DMS53 (cell line): Measurements from ENCODE around the gene PSRC1.
A peak's percentile ranks its signal among the peaks of the same experiment; 100 is the strongest.

Source experiments
- DNase-seq: peaks from one replicate; lab custom pipeline; 2025; lab: John Stamatoyannopoulos, UW

Gene PSRC1

DNA sequence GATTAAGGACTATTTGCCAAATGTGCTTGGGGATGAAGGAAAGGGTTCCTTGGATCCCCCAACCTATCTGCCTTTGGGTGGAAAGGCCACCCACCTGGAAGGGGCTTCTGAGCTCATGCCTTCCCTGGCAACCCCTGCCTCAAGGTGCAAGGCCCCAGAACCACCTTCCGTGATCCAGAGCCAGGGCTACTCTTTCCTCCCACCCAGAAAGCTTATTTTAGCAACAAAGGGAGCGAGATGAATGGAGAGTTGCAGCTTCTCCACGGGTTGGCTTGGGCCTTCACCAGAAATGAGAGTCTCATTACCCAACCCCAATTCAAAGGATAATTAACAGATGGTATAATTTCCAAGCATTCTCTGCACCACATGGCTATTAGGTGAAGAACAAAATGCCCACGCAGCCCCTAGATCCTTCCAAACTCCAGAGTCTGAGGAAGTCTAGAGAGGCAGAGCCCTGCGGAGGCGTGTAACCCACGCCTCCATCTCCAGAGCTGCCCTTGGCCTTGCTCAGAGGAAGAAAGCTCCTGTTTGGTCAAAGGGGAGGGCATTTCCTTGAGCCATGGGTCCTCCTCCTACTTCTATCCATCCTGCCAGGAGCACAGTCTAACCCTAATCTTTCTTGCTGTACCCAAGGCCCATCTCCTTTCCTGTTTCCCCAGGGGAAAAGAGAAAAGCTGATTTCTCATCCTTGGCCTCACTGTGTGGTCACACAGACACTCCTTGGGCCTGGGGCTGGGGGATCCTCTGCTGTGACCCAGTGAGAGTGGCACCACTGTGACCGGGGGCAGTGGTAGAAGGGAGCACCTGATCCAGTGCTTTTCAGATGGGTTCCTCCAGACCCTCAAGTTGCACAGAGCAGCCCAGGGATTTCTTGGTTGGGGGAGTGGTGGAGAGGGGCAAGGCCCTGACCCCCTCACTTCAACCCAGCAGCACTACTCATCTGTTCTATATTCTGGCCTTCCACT is 35.3 kb downstream of the PSRC1 start:
- DNase-seq = no peak

GRCh38 chr1:109246141-109246551 is 36.8 kb downstream of the PSRC1 start:
- no peak for DNase-seq

- DNase-seq = no peak
Measured at GRCh38 chr1:109243860-109244552, 38.9 kb downstream of the PSRC1 start.

DNA sequence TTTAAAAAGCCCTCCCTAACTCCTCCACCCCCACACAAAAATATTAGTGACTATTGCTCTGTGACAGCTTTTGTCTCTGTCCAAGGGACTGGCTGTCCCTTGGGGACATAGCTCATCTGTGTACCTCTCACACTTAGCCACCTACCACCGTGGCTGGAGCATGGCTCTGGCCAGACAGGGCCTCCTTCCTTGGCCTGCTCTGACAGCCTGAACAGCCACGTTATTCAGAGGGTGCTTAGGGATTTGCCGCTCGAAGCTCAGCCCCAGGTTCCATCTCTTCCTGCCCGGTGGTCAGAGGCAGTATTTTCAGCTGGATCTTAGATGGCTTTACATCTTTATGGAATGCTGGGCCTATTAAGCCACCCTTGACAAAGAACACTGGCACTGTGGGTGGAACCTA is 39.7 kb downstream of the PSRC1 start:
- DNase-seq = no peak

DNA sequence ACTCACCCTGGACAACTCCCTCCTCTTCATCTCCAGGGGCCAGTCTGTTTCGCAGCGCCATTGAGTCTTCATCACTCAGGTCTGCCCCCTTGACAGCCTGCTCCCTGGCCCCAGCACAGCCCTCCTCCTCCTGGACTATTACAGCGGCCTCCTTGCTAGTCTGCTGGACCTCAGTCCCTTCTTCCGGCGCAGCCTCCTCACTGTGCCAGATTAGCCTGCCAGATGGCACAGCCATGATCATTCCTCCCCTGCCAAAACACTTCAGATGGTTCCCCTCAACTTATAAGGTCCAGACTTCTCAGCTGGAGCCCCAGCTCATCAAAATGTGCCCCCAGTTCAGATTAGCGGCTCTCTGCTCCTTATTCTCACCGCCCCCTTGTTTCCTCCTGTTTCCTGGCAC is 40.6 kb downstream of the PSRC1 start:
- DNase-seq = no peak

GRCh38 chr1:109241841-109242345 is 41.1 kb downstream of the PSRC1 start:
- DNase-seq = no peak

GRCh38 chr1:109241344-109241743 is 41.6 kb downstream of the PSRC1 start:
- no peak for DNase-seq

DNA sequence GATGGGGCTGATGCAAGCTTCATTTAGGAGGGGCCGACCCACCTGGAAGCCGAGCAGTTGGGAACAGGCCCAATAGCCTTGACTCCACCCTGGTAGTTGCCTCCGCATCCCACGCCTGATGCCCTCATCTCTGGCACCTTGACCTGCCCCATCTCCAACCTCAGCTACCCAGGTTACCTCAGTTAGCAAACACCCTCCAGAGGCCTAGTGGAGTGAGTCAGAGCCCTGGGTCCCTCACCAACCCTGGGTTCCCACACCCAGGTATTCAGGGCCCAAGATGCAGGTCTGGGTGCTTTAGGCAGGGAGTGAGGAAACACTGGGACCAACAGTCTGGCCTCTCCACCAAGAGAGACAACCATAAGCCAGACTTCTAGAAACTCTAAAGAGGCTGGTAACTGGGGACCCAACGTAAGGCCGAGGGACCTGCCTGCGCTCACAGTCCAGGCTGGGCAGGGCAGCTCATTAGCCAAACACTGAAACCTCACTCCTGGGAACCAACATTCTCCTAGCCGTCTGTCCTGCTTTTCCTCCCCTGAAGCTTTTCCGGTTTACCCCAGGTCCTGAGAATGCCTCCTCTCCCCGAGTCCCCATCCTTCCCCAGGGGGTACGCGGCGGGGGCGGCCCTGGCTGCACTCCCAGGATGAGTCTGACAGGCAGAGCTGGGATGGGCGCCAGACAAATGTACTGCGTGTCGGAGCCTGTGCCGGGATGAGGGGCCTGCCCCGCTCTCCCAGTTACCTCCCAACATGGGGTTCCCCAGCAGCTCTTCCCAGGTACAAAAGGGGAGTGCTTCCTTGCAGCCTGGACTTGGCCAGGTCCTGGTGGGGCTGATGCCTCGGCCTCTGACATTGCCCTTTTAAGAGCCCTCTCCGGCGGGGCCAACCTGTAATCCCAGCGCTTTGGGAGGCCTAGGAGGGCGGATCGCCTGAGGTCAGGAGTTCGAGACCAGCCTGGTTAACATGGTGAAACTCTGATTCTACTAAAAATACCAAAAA is 42.5 kb downstream of the PSRC1 start:
- DNase-seq = peak; percentile 66

DNA sequence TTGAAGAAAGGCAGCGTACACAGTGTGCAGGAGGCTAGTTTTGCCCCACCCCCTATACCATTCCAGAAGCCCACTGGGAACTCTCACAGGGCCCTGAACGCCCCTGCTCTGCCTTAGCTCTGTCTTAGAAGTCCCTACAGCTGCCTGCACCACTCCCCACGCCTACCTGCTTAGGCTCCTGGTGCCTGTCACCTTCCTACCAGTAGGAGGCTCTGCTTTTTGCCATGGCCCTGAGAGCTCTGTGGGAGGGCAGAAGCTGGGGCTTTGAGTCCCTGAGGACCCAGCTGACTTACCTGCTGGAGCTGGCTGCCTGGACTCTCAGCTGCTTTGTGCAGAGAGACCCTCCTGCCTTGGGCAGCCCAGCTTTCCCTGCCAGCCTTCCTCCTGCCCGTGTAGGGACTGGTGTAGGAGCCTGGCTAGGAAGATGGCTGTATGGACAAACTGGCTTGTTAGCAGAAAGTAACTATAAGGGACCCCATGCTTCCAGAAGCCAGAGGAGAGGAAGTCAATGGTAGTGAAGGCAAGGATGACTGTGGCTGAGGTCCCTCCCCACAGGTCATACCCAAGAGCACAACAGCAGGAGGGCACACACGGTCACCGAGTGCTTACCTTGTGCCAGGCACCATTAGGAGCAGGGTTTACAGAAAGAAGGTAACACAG is 43.4 kb downstream of the PSRC1 start:
- peak; percentile 78 for DNase-seq

- no peak for DNase-seq
Measured at GRCh38 chr1:109239047-109239408, 43.9 kb downstream of the PSRC1 start.

DNA sequence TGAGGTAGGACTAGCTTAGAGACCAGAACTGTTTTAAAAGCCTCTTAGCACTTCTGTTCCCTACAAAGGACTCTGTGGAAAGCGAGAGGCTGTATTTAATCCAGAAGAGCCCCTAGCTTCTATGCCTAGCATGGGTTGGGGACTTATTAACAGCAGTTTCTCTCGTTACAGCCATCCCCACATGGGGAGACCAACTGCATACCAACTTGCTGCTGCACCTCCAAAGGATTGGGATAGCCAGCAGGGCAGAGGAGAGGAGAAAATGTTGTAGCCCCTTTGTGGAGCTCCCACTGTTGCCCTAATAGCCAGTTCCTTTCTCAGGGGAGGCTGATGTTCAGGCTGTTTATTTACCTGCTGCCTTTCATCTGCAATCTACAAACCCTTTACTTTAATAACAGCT is 44.6 kb downstream of the PSRC1 start:
- DNase-seq = no peak

DNA sequence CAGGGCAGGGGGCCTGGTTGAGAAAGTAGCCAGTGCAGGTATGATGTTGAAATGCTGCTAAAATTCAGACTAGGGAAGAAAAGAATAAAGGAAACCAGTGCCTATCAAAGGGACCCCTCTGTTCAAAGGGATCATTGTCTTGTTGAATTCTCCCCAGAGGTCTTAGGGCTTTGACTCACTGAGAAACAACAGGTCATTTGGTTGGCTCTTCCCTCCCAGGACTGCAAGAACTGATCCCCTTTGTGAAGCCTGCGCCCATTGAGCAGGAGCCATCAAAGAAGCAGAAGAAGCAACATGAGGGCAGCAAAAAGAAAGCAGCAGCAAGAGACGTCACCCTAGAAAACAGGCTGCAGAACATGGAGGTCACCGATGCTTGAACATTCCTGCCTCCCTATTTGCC is 45.4 kb downstream of the PSRC1 start:
- DNase-seq = no peak

GRCh38 chr1:109235137-109235536 is 47.8 kb downstream of the PSRC1 start:
- DNase-seq = no peak

- DNase-seq = no peak
Measured at GRCh38 chr1:109231066-109231465, 51.9 kb downstream of the PSRC1 start.
